Stimulated activated CD4-positive, alpha-beta T cell treated with anti-CD3 and anti-CD28 coated beads, Interleukin-12 subunit alpha, Interleukin-12 subunit beta, amount 100 ng/mL, for 4 hours (primary cell): ENCODE data around the gene NDUFB11.
"Not testable (repeated sequence)": the region's sequence is repeated elsewhere in the genome, so short reads cannot be mapped to it uniquely, and the experiment has no call there.

ENCODE experiments used
- DNase-seq: peaks from one replicate; pipeline ENCODE4 v3.0.0-alpha.2; 2020

The NDUFB11 gene

GRCh38 chrX:47145395-47146120 is 1.1 kb upstream of the NDUFB11 start:
- no peak for DNase-seq

- peak; percentile 22 for DNase-seq
These were observed 442 bp downstream of the NDUFB11 start for GRCh38 chrX:47143894-47144625.

DNA sequence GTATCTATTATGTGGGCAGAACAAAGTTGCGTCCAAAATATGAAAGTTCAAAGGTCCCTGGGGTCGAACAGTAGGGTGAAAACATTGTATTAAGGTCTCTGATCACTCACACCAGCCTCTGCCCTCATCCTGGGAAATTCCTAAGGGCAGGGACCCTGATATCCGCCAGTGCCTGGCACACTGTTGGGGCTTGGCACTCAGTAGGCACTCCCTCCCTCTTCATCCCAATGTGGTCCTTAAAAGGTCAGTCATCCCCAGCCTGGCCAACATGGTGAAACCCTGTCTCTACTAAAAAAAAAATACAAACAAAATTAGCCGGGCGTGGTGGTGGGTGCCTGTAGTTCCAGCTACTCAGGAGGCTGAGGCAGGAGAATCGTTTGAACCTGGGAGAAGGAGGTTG is 6.3 kb downstream of the NDUFB11 start:
- no peak for DNase-seq

DNA sequence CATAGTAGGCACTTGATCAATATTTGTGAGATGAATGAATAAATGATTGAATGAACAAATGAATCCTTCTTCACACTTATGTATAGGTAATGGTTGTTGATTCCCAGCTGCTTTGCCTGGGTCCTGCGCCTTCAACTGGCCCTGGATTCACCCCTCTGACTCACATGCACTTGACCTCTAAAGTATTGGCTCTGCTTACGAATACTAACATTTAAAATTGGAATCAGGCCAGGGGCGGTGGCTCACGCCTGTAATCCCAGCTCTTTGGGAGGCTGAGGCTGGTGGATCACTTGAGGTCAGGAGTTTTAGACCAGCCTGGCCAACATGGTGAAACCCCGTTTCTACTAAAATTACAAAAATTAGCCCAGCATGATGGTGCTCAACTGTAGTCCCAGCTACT is 8.9 kb downstream of the NDUFB11 start:
- DNase-seq: not testable (repeated sequence)

GRCh38 chrX:47133493-47133892 is 11.0 kb downstream of the NDUFB11 start:
- DNase-seq: no peak

DNA sequence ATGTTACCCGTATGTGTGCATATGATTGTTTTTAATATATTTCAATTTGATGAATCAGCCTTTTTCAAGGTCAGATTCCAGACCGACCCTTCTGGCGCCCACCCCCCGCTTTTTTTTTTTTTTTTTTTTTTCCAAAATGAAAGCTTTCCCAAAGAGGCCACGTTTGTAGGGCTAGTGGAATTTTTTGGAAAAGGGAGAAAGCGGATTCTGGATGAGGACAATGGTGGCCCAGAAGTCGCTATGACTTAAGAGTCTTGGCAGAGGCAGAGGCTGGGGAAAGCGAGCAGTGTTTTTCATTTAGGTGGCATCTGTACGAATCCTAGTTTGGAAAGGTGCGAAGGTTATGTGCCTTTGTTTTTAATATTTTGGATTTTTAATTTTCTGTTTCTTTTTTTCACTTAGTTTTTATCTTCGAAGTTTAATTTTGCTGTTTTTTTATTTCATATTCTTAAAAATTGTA is 14.6 kb downstream of the NDUFB11 start:
- DNase-seq: no peak

GRCh38 chrX:47129157-47129898 is 15.2 kb downstream of the NDUFB11 start:
- peak; percentile 79 for DNase-seq

- not testable (repeated sequence) for DNase-seq
These were observed 20.0 kb downstream of the NDUFB11 start for GRCh38 chrX:47124466-47124865.

DNA sequence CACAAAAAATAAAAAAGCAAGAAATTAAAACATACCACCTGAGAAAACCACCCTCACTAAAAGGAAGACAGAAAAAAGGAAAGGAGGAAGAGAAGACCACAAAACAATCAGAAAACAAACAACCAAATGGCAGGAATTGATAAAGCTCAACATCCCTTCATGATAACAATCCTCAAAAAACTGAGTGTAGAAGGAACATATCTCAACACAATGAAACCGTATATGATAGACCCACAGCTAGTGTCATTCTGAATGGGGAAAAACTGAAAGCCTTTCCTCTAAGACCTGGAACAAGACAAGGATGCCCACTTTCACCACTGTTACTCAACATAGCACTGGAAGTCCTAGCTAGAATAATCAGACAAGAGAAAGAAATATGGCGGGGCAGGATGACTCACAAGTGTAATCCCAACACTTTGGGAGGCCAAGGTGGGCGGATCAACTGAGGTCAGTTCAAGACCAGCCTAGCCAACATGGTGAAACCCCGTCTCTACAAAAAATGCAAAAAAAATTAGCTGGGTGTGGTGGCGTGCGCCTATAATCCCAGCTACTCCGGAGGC is 27.9 kb downstream of the NDUFB11 start:
- DNase-seq: not testable (repeated sequence)

GRCh38 chrX:47112316-47112954 is 32.1 kb downstream of the NDUFB11 start:
- DNase-seq: no peak

GRCh38 chrX:47110936-47111615 is 33.4 kb downstream of the NDUFB11 start:
- DNase-seq: not testable (repeated sequence)

DNA sequence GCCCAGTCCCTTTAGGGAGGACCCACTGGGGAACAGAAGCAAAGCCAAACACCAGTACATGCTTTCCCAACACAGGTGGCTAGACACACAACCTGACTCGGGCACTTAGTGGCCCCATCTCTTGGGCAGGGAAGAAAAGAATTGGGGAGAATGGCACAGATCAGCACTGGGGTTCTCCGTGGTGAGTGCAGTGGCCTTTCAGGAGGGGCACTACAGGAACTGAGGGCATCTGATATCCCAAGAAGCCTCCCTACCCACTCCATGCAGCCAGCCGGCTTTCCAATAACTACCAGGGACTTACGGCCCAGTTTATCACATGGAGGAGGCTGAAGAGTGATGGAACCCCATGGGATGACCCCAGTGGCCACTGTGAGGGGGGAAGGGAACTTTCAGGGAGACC is 43.3 kb downstream of the NDUFB11 start:
- DNase-seq: no peak

- no peak for DNase-seq
These were observed 46.0 kb downstream of the NDUFB11 start for GRCh38 chrX:47098338-47099094.

GRCh38 chrX:47097018-47097417 is 47.5 kb downstream of the NDUFB11 start:
- no peak for DNase-seq

DNA sequence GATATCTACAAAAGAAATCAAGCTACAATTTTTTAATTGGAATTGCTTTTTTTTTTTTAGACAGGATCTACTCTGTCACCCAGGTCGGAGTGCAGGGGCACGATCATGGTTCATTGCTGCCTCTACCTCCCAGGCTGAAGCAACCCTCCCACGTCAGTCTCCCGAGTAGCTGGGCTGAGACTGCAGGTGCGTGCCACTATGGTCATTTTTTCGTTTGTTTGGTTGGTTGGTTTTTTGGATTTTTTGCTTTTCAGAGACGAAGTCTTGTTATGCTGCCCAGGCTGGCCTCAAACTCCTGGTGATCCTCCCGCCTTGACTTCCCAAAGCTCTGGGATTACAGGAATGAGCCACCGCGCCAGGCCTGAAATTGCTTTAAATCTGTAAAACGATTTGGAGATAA is 50.6 kb downstream of the NDUFB11 start:
- no peak for DNase-seq

- DNase-seq: no peak
These were observed 51.3 kb downstream of the NDUFB11 start for GRCh38 chrX:47093248-47093647.
